ENCODE measurements around the gene METTL9.
"Not testable (repeated sequence)": the region's sequence is repeated elsewhere in the genome, so short reads cannot be mapped to it uniquely, and the experiment has no call there.

Gene METTL9

GRCh38 chr16:21574372-21574771 is 25.0 kb upstream of the METTL9 start:
- no peak for DNase-seq

- DNase-seq, result not testable (repeated sequence)
These were observed 23.1 kb upstream of the METTL9 start for GRCh38 chr16:21576323-21576722.

- DNase-seq, result not testable (repeated sequence)
These were observed 21.9 kb upstream of the METTL9 start for GRCh38 chr16:21577487-21577886.

- DNase-seq, result not testable (repeated sequence)
These were observed 21.1 kb upstream of the METTL9 start for GRCh38 chr16:21578311-21578710.

GRCh38 chr16:21580131-21580530 is 19.2 kb upstream of the METTL9 start:
- not testable (repeated sequence) for DNase-seq

- no peak for DNase-seq
These were observed 18.6 kb upstream of the METTL9 start for GRCh38 chr16:21580807-21581206.

GRCh38 chr16:21584817-21585216 is 14.6 kb upstream of the METTL9 start:
- DNase-seq, result no peak

- DNase-seq, result not testable (repeated sequence)
These were observed 10.8 kb upstream of the METTL9 start for GRCh38 chr16:21588593-21588992.

- no peak for DNase-seq
These were observed 9.8 kb upstream of the METTL9 start for GRCh38 chr16:21589551-21589950.

- DNase-seq, result no peak
These were observed 9.1 kb upstream of the METTL9 start for GRCh38 chr16:21590287-21590686.

- DNase-seq, result no peak
These were observed 8.6 kb upstream of the METTL9 start for GRCh38 chr16:21590796-21591195.

- DNase-seq, result no peak
These were observed 7.2 kb upstream of the METTL9 start for GRCh38 chr16:21592191-21592590.

- DNase-seq, result no peak
These were observed 5.7 kb upstream of the METTL9 start for GRCh38 chr16:21593530-21594289.

- no peak for DNase-seq
These were observed 1.8 kb upstream of the METTL9 start for GRCh38 chr16:21597561-21598030.

- no peak for DNase-seq
These were observed 1.2 kb upstream of the METTL9 start for GRCh38 chr16:21598206-21598605.

- no peak for DNase-seq
These were observed 666 bp upstream of the METTL9 start for GRCh38 chr16:21598701-21599121.

GRCh38 chr16:21600031-21600773 is 825 bp downstream of the METTL9 start:
- DNase-seq, result no peak

GRCh38 chr16:21602785-21603184 is 3.4 kb downstream of the METTL9 start:
- no peak for DNase-seq

GRCh38 chr16:21603928-21604327 is 4.6 kb downstream of the METTL9 start:
- DNase-seq, result no peak

GRCh38 chr16:21605848-21606247 is 6.5 kb downstream of the METTL9 start:
- not testable (repeated sequence) for DNase-seq

- DNase-seq, result no peak
These were observed 9.4 kb downstream of the METTL9 start for GRCh38 chr16:21608639-21609328.

GRCh38 chr16:21610006-21610544 is 10.7 kb downstream of the METTL9 start:
- DNase-seq, result no peak

- no peak for DNase-seq
These were observed 11.4 kb downstream of the METTL9 start for GRCh38 chr16:21610766-21611165.
